ENCODE results near the gene SLC12A4. TPM values are rescaled to one million over a fixed set of nuclear protein-coding genes. Genes with fewer than 3 reads are reported as not detected.

SLC12A4 gene
- total RNA-seq, 1 donor from 2014 or later: 8.8 TPM

- Histone ChIP-seq H2AFZ (replicated peaks) (no peak overlapping the region), H3K4me1 (no peaks in the 10 kb centered on the region), H3F3A (ENCODE audit: low read depth) (no peaks in the 10 kb centered on the region), H3K4me3 (no peak overlapping the region), H3K36me3 (no peaks in the 10 kb centered on the region), H3K27ac (no peak overlapping the region), H3K9me3 (ENCODE audit: low read depth) (no peaks in the 10 kb centered on the region), H3K79me2 (ENCODE audit: low read depth) (no peaks in the 10 kb centered on the region), H3K9ac (no peak overlapping the region), H3K27me3 (no peaks in the 10 kb centered on the region), H3K4me2 (no peak overlapping the region), H4K20me1 (ENCODE audit: low read depth) (no peaks in the 10 kb centered on the region)
- no peak overlapping the region for H3K4me3 Mint-ChIP-seq
- H3K9me3 Mint-ChIP-seq: no peaks in the 10 kb centered on the region
- DNase-seq (ENCODE audit: low spot score): no peak
- no peak overlapping the region for H3K27ac Mint-ChIP-seq
- peaks cover 7% of the 10 kb centered on the region for H3K27me3 Mint-ChIP-seq (ENCODE audit: insufficient read depth, low read depth)
- TF ChIP-seq EZH2phosphoT487 (IDR thresholded peaks at IDR 0.05): no peak
- TF ChIP-seq, protein P1, sequence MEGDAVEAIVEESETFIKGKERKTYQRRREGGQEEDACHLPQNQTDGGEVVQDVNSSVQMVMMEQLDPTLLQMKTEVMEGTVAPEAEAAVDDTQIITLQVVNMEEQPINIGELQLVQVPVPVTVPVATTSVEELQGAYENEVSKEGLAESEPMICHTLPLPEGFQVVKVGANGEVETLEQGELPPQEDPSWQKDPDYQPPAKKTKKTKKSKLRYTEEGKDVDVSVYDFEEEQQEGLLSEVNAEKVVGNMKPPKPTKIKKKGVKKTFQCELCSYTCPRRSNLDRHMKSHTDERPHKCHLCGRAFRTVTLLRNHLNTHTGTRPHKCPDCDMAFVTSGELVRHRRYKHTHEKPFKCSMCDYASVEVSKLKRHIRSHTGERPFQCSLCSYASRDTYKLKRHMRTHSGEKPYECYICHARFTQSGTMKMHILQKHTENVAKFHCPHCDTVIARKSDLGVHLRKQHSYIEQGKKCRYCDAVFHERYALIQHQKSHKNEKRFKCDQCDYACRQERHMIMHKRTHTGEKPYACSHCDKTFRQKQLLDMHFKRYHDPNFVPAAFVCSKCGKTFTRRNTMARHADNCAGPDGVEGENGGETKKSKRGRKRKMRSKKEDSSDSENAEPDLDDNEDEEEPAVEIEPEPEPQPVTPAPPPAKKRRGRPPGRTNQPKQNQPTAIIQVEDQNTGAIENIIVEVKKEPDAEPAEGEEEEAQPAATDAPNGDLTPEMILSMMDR (IDR thresholded peaks at IDR 0.05): no peak
- TF ChIP-seq EZH2 (IDR thresholded peaks at IDR 0.05): no peak
- H3K36me3 Mint-ChIP-seq: no peaks in the 10 kb centered on the region
- peaks cover 5% of the 10 kb centered on the region for H3K4me1 Mint-ChIP-seq
Observed at GRCh38 chr16:67982011-67982696, 13.7 kb upstream of the SLC12A4 start.

GRCh38 chr16:67979955-67980678 is 11.7 kb upstream of the SLC12A4 start, which contains the start of gene DPEP3:
Gene DPEP3, minus strand, starts transcription at chr16:67980499. Its CDS starts 119 bp downstream, at chr16:67980380.
- peaks cover 5% of the 10 kb centered on the region for H3K4me1 Mint-ChIP-seq
- no peak within 1 kb of the TSS for H3K27ac Mint-ChIP-seq
- no peak within 1 kb of the TSS for H3K9ac ChIP-seq
- H3K36me3 ChIP-seq: no peaks in the 10 kb centered on the region
- no peak within 1 kb of the TSS for H3K27ac ChIP-seq
- H4K20me1 ChIP-seq (ENCODE audit: low read depth): no peaks in the 10 kb centered on the region
- H3K36me3 Mint-ChIP-seq: no peaks in the 10 kb centered on the region
- H3K4me3 ChIP-seq: no peak within 1 kb of the TSS
- no peaks in the 10 kb centered on the region for H3K9me3 ChIP-seq (ENCODE audit: low read depth)
- no peaks in the 10 kb centered on the region for H3F3A ChIP-seq (ENCODE audit: low read depth)
- no peaks in the 10 kb centered on the region for H3K4me1 ChIP-seq
- no peaks in the 10 kb centered on the region for H3K27me3 ChIP-seq
- TF ChIP-seq, protein P1 (IDR thresholded peaks at IDR 0.05): peak; percentile 26
- TF ChIP-seq EZH2phosphoT487 (IDR thresholded peaks at IDR 0.05) (no peak), EZH2 (IDR thresholded peaks at IDR 0.05) (no peak)
- no peak for DNase-seq (ENCODE audit: low spot score)
- H3K79me2 ChIP-seq (ENCODE audit: low read depth): no peaks in the 10 kb centered on the region
- peak within 1 kb of the TSS; percentile 24 for H3K4me3 Mint-ChIP-seq
- no peak within 1 kb of the TSS for H3K4me2 ChIP-seq
- H2AFZ ChIP-seq (replicated peaks): no peak within 1 kb of the TSS
- H3K27me3 Mint-ChIP-seq (ENCODE audit: insufficient read depth, low read depth): peaks cover 7% of the 10 kb centered on the region
- no peaks in the 10 kb centered on the region for H3K9me3 Mint-ChIP-seq

GRCh38 chr16:67977469-67978227 is 9.2 kb upstream of the SLC12A4 start:
- TF ChIP-seq, protein P1 (IDR thresholded peaks at IDR 0.05): no peak
- TF ChIP-seq EZH2phosphoT487 (IDR thresholded peaks at IDR 0.05) (no peak), EZH2 (IDR thresholded peaks at IDR 0.05) (no peak)
- H3K4me1 ChIP-seq: no peaks in the 10 kb centered on the region
- H3F3A ChIP-seq (ENCODE audit: low read depth): no peaks in the 10 kb centered on the region
- H3K27ac ChIP-seq: no peak overlapping the region
- no peak overlapping the region for H3K9ac ChIP-seq
- H3K27me3 Mint-ChIP-seq (ENCODE audit: insufficient read depth, low read depth): peaks cover 13% of the 10 kb centered on the region
- no peaks in the 10 kb centered on the region for H3K36me3 Mint-ChIP-seq
- peaks cover 1% of the 10 kb centered on the region for H3K4me1 Mint-ChIP-seq
- no peak overlapping the region for H3K4me3 Mint-ChIP-seq
- no peaks in the 10 kb centered on the region for H3K27me3 ChIP-seq
- H4K20me1 ChIP-seq (ENCODE audit: low read depth): no peaks in the 10 kb centered on the region
- H2AFZ ChIP-seq (replicated peaks): no peak overlapping the region
- H3K27ac Mint-ChIP-seq: no peak overlapping the region
- no peaks in the 10 kb centered on the region for H3K79me2 ChIP-seq (ENCODE audit: low read depth)
- no peak for DNase-seq (ENCODE audit: low spot score)
- H3K36me3 ChIP-seq: no peaks in the 10 kb centered on the region
- H3K4me3 ChIP-seq: no peak overlapping the region
- H3K9me3 Mint-ChIP-seq: no peaks in the 10 kb centered on the region
- H3K9me3 ChIP-seq (ENCODE audit: low read depth): no peaks in the 10 kb centered on the region
- no peak overlapping the region for H3K4me2 ChIP-seq

Data from neural progenitor cell (in vitro differentiated cells).